H1 (cell line): Measurements from ENCODE around the gene ALK. TPM values are rescaled to one million over a fixed set of nuclear protein-coding genes. Genes with fewer than 3 reads are reported as not detected.

ENCODE experiments used
- SIN3A ChIP-seq, 2 experiments: IDR thresholded peaks in 1 of 2; conservative IDR thresholded peaks in 1 of 2; 2 replicates each; pipeline ENCODE4 v1.6.1; 2011 to 2012; ENCODE audit warnings: low read length in 2 of 2, improper control_type of control experiment in 1 of 2, low read depth in 1 of 2, mild to moderate bottlenecking in 1 of 2
- TCF12 ChIP-seq: IDR thresholded peaks from 2 replicates; pipeline ENCODE4 v1.6.1; 2011; ENCODE audit warnings: low read depth, mild to moderate bottlenecking, low read length
- USF2 ChIP-seq: IDR thresholded peaks from 2 replicates; pipeline ENCODE4 v1.6.1; 2011; ENCODE audit warnings: low read length, improper control_type of control experiment
- polyA plus RNA-seq, 7 experiments: library from polyadenylated mRNA; depleted of rRNA in 3 of 7; stranded (reverse) in 5 of 7; unstranded in 2 of 7; fragments of >200 nt in 5 of 7; fragments of 200-250 nt in 2 of 7; gene quantifications; 1 replicate in 5 of 7; 2 replicates in 1 of 7; 4 replicates in 1 of 7; pipeline versions ENCODE4 v1.2.1 to v1.2.3, GENCODE V29; 2011 to 2013; ENCODE audit warnings: missing spikeins in 2 of 7, mixed read lengths in 2 of 7
- total RNA-seq: library from RNA; stranded (reverse); fragmentation: NEBNext Ultra II Directional; extraction: Animal tissue kit (Norgen Biotek cat#: 25700); gene quantifications from 2 replicates; pipeline ENCODE4 v1.2.1, GENCODE V29; 2021

The ALK gene
- total and polyA plus RNA-seq, 2 of the 8 experiments (the other 6 are each of a cell fraction or from before 2014, with no cell fraction given): 0.02 to 0.09 TPM

DNA sequence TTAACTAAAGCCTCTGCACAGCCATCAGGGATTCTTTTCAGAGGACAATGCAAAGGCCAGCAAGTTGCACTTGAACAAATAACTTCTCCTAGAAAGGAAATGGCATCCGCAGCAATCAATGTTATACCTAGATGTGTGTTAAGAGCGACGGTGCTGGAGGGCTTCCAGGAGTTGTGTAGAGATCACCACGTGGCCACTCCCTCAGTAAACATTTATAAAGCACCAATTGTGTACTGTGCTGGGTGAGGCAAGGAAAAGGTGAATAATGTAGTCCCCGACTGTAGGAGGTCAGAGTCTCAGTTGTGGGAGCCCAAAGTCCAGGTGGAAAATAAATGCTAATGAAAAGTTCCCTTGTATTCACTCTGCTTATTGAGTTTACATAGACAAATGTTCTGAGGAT is 135.0 kb downstream of the ALK start (continued):
- TF ChIP-seq USF2 (no peak), SIN3A (conservative IDR thresholded peaks at IDR 0.05 in 1 of 2, IDR thresholded peaks at IDR 0.05 in 1 of 2; ENCODE audit: low read depth in 1 of 2, low read length in 2 of 2) (no peak), TCF12 (no peak)
- TF ChIP-seq, all 59 proteins: peak for 0
